Measurements from ENCODE around the gene TRAF3. TPM values are rescaled to one million over a fixed set of nuclear protein-coding genes. Genes with fewer than 3 reads are reported as not detected.
"Not testable (repeated sequence)": the region's sequence is repeated elsewhere in the genome, so short reads cannot be mapped to it uniquely, and the experiment has no call there.

The TRAF3 gene
- total RNA-seq, 5 donors from 2014 or later (not counting 1 experiment from before 2014, with no cell fraction given) = 29.6 to 46.1 (median 35.7) TPM

DNA sequence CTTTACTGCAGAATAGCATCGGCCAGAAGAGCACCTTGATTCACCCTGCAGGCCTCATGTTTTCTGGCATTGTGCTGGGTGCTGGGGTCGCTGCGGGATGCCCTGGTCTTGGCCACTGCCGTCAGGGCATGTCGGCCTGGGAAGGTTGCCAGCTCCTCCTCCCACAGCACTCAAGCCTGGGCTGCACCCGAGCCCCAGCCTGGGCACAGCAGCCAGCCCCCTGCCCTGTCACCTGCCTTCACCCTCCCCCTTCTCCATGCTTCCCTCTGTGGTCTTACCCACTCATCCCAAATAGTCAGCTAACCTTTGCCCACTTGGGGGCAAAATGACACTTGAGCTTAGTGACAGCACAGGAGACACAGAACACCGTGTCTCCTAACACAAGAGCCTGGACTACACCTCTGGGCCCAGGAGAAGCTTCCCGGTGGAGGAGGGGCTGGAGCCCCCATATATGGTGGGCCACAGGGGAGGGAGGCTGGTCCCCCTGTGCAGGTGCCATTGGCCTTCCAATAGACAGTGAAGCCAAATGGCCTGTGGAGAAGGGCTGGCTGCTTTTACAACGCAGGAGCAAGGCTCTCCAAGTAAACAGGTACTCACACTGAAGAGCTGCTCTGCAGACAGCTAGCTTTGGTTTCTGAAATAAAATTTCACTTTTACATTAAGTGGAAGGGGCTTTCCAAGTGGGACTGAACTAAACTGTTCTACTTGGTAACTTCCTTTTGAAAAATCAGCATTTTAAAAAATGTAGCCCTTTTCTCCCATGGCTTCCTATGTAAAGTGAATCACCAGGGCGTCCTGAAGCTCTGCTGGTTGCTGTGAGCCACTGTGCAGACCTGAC lies 94.0 kb downstream of the TRAF3 start:
- H3K27ac Mint-ChIP-seq = no peak overlapping the region
- ChIA-PET CTCF (interaction anchor here in 1 of 2 donors (0.5 kb wide), 1 partner anchor 152 kb away, joined by 3 read pairs; no protein-coding TSS in a partner anchor), POLR2A (no interaction called here)
- ATAC-seq (replicated peaks in 1 of 4) (no peak), DNase-seq (no peak)
- H3K9me3 Mint-ChIP-seq = no peaks in the 10 kb centered on the region
- Histone ChIP-seq H3K36me3 (ENCODE audit: control insufficient read depth in 2 of 2, extremely low read depth in 1 of 2, insufficient read depth in 1 of 2, low read length in 1 of 2) (peaks cover 18 to 63% of the 10 kb centered on the region in 2 donors), H3K4me3 (ENCODE audit: control insufficient read depth in 1 of 2, extremely low read depth in 1 of 2, low read length in 1 of 2) (no peak overlapping the region), H3K27ac (ENCODE audit: low read length) (no peak overlapping the region), H3K9me3 (no peaks in the 10 kb centered on the region), H3K4me1 (ENCODE audit: control insufficient read depth in 1 of 2, extremely low read depth in 1 of 2, insufficient read depth in 2 of 2, low read length in 2 of 2) (peaks cover 0 to 18% of the 10 kb centered on the region in 2 experiments), H3K27me3 (replicated peaks in 1 of 2; ENCODE audit: control insufficient read depth in 2 of 2, extremely low read depth in 1 of 2, insufficient read depth in 2 of 2, low read length in 1 of 2) (no peaks in the 10 kb centered on the region)
- H3K4me1 Mint-ChIP-seq = peaks cover 4 to 8% (median 6%) of the 10 kb centered on the region in 3 donors
- H3K27me3 Mint-ChIP-seq = no peaks in the 10 kb centered on the region
- no peak overlapping the region for H3K4me3 Mint-ChIP-seq
- WGBS (ENCODE audit: insufficient coverage) = 87% methylated on average over 7 of the region's 10 CpGs
- H3K36me3 Mint-ChIP-seq = peaks cover 19% of the 10 kb centered on the region

DNA sequence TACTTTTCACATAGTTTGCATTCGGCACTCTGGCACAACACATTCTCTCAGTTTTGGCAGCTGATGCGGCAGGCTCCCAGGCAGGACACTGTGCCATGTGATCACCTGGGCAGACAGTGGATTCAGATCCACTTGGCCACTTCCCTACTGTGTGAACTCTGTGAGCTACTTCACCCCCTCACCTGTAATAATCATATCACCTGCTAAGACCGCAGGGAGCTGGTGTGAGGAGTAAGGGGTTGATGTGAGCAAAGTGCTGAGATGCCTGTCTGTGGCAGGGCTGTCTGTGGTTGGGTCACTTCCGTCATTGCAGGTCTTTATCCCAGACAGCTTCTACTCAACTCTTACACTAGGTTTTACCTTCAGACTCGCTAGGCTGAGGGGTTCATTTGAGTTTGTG lies 94.8 kb downstream of the TRAF3 start:
- H3K36me3 Mint-ChIP-seq = peaks cover 19% of the 10 kb centered on the region
- Histone ChIP-seq H3K27me3 (replicated peaks in 1 of 2; ENCODE audit: control insufficient read depth in 2 of 2, extremely low read depth in 1 of 2, insufficient read depth in 2 of 2, low read length in 1 of 2) (no peaks in the 10 kb centered on the region), H3K27ac (ENCODE audit: low read length) (no peak overlapping the region), H3K9me3 (no peaks in the 10 kb centered on the region), H3K36me3 (ENCODE audit: control insufficient read depth in 2 of 2, extremely low read depth in 1 of 2, insufficient read depth in 1 of 2, low read length in 1 of 2) (peaks cover 23 to 71% of the 10 kb centered on the region in 2 donors), H3K4me3 (ENCODE audit: control insufficient read depth in 1 of 2, extremely low read depth in 1 of 2, low read length in 1 of 2) (no peak overlapping the region), H3K4me1 (ENCODE audit: control insufficient read depth in 1 of 2, extremely low read depth in 1 of 2, insufficient read depth in 2 of 2, low read length in 2 of 2) (peaks cover 0 to 18% of the 10 kb centered on the region in 2 experiments)
- WGBS (ENCODE audit: insufficient coverage) = 73% methylated on average over 2 of the region's 5 CpGs
- no peaks in the 10 kb centered on the region for H3K27me3 Mint-ChIP-seq
- no peak overlapping the region for H3K4me3 Mint-ChIP-seq
- ChIA-PET CTCF (no interaction called here), POLR2A (interaction anchor here in 1 of 2 donors (1.0 kb wide), 1 partner anchor 185 kb away, joined by 3 read pairs; no protein-coding TSS in a partner anchor)
- DNase-seq = peak in 6 of 35 experiments; percentile 3 to 43 (median 7)
- H3K27ac Mint-ChIP-seq = peak overlapping the region in 1 of 2 donors; percentile 44
- H3K4me1 Mint-ChIP-seq = peaks cover 4 to 8% (median 6%) of the 10 kb centered on the region in 3 donors
- no peaks in the 10 kb centered on the region for H3K9me3 Mint-ChIP-seq
- peak in 2 of 4 experiments; percentile 55 to 69 for ATAC-seq (replicated peaks in 1 of 4)

DNA sequence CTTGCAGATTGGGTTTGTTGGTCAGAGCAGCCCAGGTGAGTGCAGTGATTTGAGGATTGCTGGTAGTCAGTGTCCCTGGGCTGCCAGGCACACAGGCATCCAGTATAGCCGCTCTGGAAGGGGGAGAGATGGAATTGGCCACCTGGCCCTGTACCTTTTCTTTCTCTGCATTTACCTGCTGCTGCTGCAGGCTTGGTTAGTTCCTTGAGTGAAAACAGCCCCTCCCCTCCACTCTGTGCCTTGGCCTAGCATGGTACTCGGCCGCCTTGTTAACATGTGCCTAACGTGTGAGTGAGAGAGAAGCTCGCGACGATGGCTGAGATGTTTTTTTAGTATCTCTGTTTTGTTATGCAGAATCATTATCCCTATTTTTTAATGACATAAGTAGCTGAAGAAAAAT lies 95.9 kb downstream of the TRAF3 start:
- no peaks in the 10 kb centered on the region for H3K27me3 Mint-ChIP-seq

DNA sequence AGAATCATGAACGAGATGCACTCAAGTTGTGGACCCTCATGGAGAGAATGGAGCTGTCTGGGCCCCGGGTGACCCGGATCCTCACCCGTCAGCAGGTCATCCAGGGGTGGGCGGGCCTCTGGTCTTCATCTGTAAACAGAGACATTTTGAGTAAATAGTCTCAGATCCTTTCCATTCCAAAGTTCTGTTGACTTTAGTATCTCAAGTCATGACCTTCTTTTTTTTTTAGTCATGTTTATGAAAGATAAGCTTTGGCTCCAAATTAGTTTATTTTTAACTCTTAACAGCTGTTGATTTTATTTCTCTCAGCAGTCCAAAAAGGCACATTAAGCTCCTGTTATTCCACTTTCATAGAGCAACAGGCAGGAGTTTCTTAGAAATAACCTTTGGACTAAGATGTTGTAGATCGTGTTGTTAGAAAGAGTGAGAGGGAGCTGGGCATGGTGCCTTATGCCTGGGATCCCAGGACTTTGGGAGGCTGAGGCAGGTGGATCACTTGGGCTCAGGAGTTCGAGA lies 96.4 kb downstream of the TRAF3 start:
- H3K36me3 ChIP-seq (ENCODE audit: control insufficient read depth in 2 of 2, extremely low read depth in 1 of 2, insufficient read depth in 1 of 2, low read length in 1 of 2) = peaks cover 21 to 83% of the 10 kb centered on the region in 2 donors
- CTCF ChIA-PET = interaction anchor here in 1 of 2 donors (0.6 kb wide), 1 partner anchor 207 kb away, joined by 3 read pairs; no protein-coding TSS in a partner anchor
- WGBS (ENCODE audit: insufficient coverage) = 100% methylated on average over 1 of the region's 7 CpGs
- H3K27me3 ChIP-seq (replicated peaks in 1 of 2; ENCODE audit: control insufficient read depth in 2 of 2, extremely low read depth in 1 of 2, insufficient read depth in 2 of 2, low read length in 1 of 2) = no peaks in the 10 kb centered on the region
- no peak for DNase-seq
- ATAC-seq (replicated peaks in 1 of 4) = no peak
- Mint-ChIP-seq H3K4me3 (no peak overlapping the region), H3K36me3 (peaks cover 14% of the 10 kb centered on the region), H3K9me3 (no peaks in the 10 kb centered on the region), H3K4me1 (peaks cover 4 to 8% (median 6%) of the 10 kb centered on the region in 3 donors), H3K27ac (no peak overlapping the region), H3K27me3 (no peaks in the 10 kb centered on the region)
- POLR2A ChIA-PET = no interaction called here
- peaks cover 0 to 18% of the 10 kb centered on the region in 2 experiments for H3K4me1 ChIP-seq (ENCODE audit: control insufficient read depth in 1 of 2, extremely low read depth in 1 of 2, insufficient read depth in 2 of 2, low read length in 2 of 2)
- no peak overlapping the region for H3K27ac ChIP-seq (ENCODE audit: low read length)
- no peaks in the 10 kb centered on the region for H3K9me3 ChIP-seq
- no peak overlapping the region for H3K4me3 ChIP-seq (ENCODE audit: control insufficient read depth in 1 of 2, extremely low read depth in 1 of 2, low read length in 1 of 2)

More for the DNA sequence above, 95.9 kb downstream of the TRAF3 start:
- no peak for DNase-seq
- Mint-ChIP-seq H3K36me3 (peaks cover 14% of the 10 kb centered on the region), H3K4me1 (peaks cover 4 to 8% (median 6%) of the 10 kb centered on the region in 3 donors), H3K9me3 (no peaks in the 10 kb centered on the region), H3K4me3 (no peak overlapping the region), H3K27ac (no peak overlapping the region)
- ChIA-PET POLR2A (no interaction called here), CTCF (interaction anchor here in 1 of 2 donors (0.6 kb wide), 1 partner anchor 208 kb away, joined by 3 read pairs; no protein-coding TSS in a partner anchor)
- H3K27me3 ChIP-seq (replicated peaks in 1 of 2; ENCODE audit: control insufficient read depth in 2 of 2, extremely low read depth in 1 of 2, insufficient read depth in 2 of 2, low read length in 1 of 2) = no peaks in the 10 kb centered on the region
- no peak for ATAC-seq (replicated peaks in 1 of 4)
- H3K9me3 ChIP-seq = no peaks in the 10 kb centered on the region
- peaks cover 0 to 18% of the 10 kb centered on the region in 2 experiments for H3K4me1 ChIP-seq (ENCODE audit: control insufficient read depth in 1 of 2, extremely low read depth in 1 of 2, insufficient read depth in 2 of 2, low read length in 2 of 2)
- H3K27ac ChIP-seq (ENCODE audit: low read length) = no peak overlapping the region
- H3K36me3 ChIP-seq (ENCODE audit: control insufficient read depth in 2 of 2, extremely low read depth in 1 of 2, insufficient read depth in 1 of 2, low read length in 1 of 2) = peaks cover 22 to 79% of the 10 kb centered on the region in 2 donors
- no CpG with 5 or more reads among the region's 7 CpGs for WGBS (ENCODE audit: insufficient coverage)
- H3K4me3 ChIP-seq (ENCODE audit: control insufficient read depth in 1 of 2, extremely low read depth in 1 of 2, low read length in 1 of 2) = no peak overlapping the region

DNA sequence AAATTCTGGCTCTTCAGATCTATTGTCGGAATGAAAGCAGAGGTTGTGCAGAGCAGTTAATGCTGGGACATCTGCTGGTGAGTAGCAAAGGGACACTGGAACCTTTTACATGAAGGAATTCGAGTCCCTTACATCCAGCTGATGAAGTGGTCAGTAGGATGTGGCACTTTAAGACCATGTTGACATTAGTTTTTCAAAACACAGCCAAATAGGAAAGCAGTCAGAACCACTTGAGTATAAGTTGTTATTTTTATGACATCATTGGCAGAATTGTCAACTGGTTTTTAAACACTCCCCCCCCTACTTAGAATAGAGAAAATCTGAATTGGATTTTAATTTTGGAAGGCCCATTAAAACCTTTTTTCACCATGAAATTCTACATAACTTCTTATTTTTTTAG lies 98.4 kb downstream of the TRAF3 start:
- H3K27ac Mint-ChIP-seq = peak overlapping the region in 1 of 2 donors; percentile 39
- peaks cover 2 to 8% (median 2%) of the 10 kb centered on the region in 3 donors for H3K4me1 Mint-ChIP-seq
- H3K27me3 Mint-ChIP-seq = no peaks in the 10 kb centered on the region
- H3K4me3 ChIP-seq (ENCODE audit: control insufficient read depth in 1 of 2, extremely low read depth in 1 of 2, low read length in 1 of 2) = no peak overlapping the region
- H3K36me3 ChIP-seq (ENCODE audit: control insufficient read depth in 2 of 2, extremely low read depth in 1 of 2, insufficient read depth in 1 of 2, low read length in 1 of 2) = peaks cover 19 to 84% of the 10 kb centered on the region in 2 donors
- no peaks in the 10 kb centered on the region for H3K9me3 Mint-ChIP-seq
- 100% methylated on average over 2 of the region's 2 CpGs for WGBS (ENCODE audit: insufficient coverage)
- H3K9me3 ChIP-seq = no peaks in the 10 kb centered on the region
- no peak for ATAC-seq (replicated peaks in 1 of 4)
- H3K4me3 Mint-ChIP-seq = no peak overlapping the region
- POLR2A ChIA-PET = interaction anchor here in 1 of 2 donors (0.6 kb wide), 1 partner anchor 8 kb away, joined by 5 read pairs; no protein-coding TSS in a partner anchor
- no peak for DNase-seq
- peaks cover 0 to 18% of the 10 kb centered on the region in 2 experiments for H3K4me1 ChIP-seq (ENCODE audit: control insufficient read depth in 1 of 2, extremely low read depth in 1 of 2, insufficient read depth in 2 of 2, low read length in 2 of 2)
- H3K27ac ChIP-seq (ENCODE audit: low read length) = no peak overlapping the region
- no peaks in the 10 kb centered on the region for H3K27me3 ChIP-seq (replicated peaks in 1 of 2; ENCODE audit: control insufficient read depth in 2 of 2, extremely low read depth in 1 of 2, insufficient read depth in 2 of 2, low read length in 1 of 2)
- H3K36me3 Mint-ChIP-seq = peaks cover 17% of the 10 kb centered on the region
- CTCF ChIA-PET = no interaction called here

DNA sequence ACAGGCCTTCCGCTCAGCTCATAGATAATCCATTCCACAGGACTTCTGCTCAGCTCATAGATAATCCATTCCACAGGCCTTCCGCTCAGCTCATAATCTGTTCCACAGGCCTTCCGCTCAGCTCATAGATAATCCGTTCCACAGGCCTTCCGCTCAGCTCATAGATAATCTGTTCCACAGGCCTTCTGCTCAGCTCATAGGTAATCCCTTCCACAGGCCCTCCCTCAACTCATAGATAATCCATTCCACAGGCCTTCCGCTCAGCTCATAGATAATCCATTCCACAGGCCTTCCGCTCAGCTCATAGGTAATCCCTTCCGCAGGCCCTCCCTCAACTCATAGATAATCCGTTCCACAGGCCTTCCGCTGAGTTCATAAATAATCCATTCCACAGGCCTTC lies 100.3 kb downstream of the TRAF3 start:
- H3K9me3 Mint-ChIP-seq; H3K4me3 Mint-ChIP-seq; H3K27ac Mint-ChIP-seq; DNase-seq; H3K4me1 ChIP-seq (ENCODE audit: control insufficient read depth in 1 of 2, extremely low read depth in 1 of 2, insufficient read depth in 2 of 2, low read length in 2 of 2); H3K27me3 ChIP-seq (replicated peaks in 1 of 2; ENCODE audit: control insufficient read depth in 2 of 2, extremely low read depth in 1 of 2, insufficient read depth in 2 of 2, low read length in 1 of 2); H3K4me1 Mint-ChIP-seq; H3K27ac ChIP-seq (ENCODE audit: low read length); H3K9me3 ChIP-seq; ATAC-seq (replicated peaks in 1 of 4); H3K4me3 ChIP-seq (ENCODE audit: control insufficient read depth in 1 of 2, extremely low read depth in 1 of 2, low read length in 1 of 2); H3K27me3 Mint-ChIP-seq: not testable (repeated sequence)
- peaks cover 10% of the 10 kb centered on the region for H3K36me3 Mint-ChIP-seq
- CTCF ChIA-PET = interaction anchor here in 1 of 2 donors (0.6 kb wide), 1 partner anchor 181 kb away, joined by 7 read pairs; no protein-coding TSS in a partner anchor
- peaks cover 14 to 71% of the 10 kb centered on the region in 2 donors for H3K36me3 ChIP-seq (ENCODE audit: control insufficient read depth in 2 of 2, extremely low read depth in 1 of 2, insufficient read depth in 1 of 2, low read length in 1 of 2)
- POLR2A ChIA-PET = interaction anchor here in 1 of 2 donors (0.7 kb wide), 1 partner anchor 21 kb away, joined by 6 read pairs; no protein-coding TSS in a partner anchor
- WGBS (ENCODE audit: insufficient coverage) = 95% methylated on average over 8 of the region's 10 CpGs
